ENCODE results near the gene EVI5L. TPM values are rescaled to one million over a fixed set of nuclear protein-coding genes. Genes with fewer than 3 reads are reported as not detected.

The EVI5L gene
- total RNA-seq, 4 donors from 2014 or later: 17.5 to 24.6 (median 20.4) TPM

DNA sequence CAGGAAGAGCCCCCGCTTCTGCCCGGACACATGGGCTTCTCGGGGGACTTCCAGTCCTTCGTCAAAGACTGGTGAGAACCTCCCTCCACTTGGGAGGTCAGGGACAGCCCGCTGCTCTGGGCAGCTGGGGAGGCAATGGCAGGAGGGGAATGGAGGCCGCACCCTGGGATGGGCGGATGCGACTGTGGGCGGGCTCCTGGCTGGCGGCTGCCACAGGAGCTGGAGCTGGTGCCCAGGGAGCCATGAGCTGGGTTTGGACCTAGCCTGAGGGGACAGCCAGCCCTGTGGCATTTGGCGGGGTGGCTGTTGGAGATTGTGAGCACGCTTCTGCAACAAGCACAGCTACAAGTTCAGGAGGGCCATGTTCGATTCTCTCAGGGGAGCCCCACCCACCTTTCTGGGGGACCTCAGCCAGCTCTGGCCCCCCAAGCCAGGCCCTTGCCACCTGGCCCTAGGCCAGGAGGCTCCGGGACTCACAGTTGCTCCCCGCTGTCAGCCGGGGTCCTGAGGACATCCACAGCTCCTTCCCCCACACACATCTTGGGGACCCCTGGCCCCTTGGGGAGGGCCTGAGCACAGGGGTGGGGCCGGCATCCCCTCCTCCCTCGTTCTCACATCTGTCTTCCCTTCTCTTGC lies 81.6 kb downstream of the EVI5L start:
- Histone ChIP-seq H3K4me3 (no peak overlapping the region), H3K4me1 (peaks cover 4 to 22% of the 10 kb centered on the region in 2 donors), H3K27me3 (peaks cover 20 to 22% (median 20%) of the 10 kb centered on the region in 3 donors), H3K36me3 (peaks cover 0 to 38% of the 10 kb centered on the region in 2 donors), H3K9me3 (no peaks in the 10 kb centered on the region), H3K27ac (no peak overlapping the region)
- in situ Hi-C loops (cut with MboI; ENCODE audit: low sequenced_read_pairs in 4 of 4) (no loop called here), intact Hi-C loops (cut with DNase I; ENCODE audit: low total_unique reads) (no loop called here)
- DNase-seq (no peak), ATAC-seq (no peak)
- no peak for TF ChIP-seq POLR2A (IDR thresholded peaks at IDR 0.05)
- TF ChIP-seq CTCF (IDR thresholded peaks at IDR 0.05 in 4 of 5, conservative IDR thresholded peaks at IDR 0.05 in 1 of 5): no peak

- no peak overlapping the region for H3K27ac ChIP-seq
- H3K4me3 ChIP-seq: no peak overlapping the region
- ATAC-seq (no peak), DNase-seq (no peak)
- peaks cover 24 to 27% (median 26%) of the 10 kb centered on the region in 3 donors for H3K27me3 ChIP-seq
- no peaks in the 10 kb centered on the region for H3K9me3 ChIP-seq
- H3K36me3 ChIP-seq: peaks cover 0 to 38% of the 10 kb centered on the region in 2 donors
- no peak for TF ChIP-seq POLR2A (IDR thresholded peaks at IDR 0.05)
- peaks cover 5 to 19% of the 10 kb centered on the region in 2 donors for H3K4me1 ChIP-seq
- in situ Hi-C loops (cut with MboI; ENCODE audit: low sequenced_read_pairs in 4 of 4): no loop called here
- intact Hi-C loops (cut with DNase I; ENCODE audit: low total_unique reads): no loop called here
Observed at GRCh38 chr19:7912144-7912696, 82.2 kb downstream of the EVI5L start.

- intact Hi-C loops (cut with DNase I; ENCODE audit: low total_unique reads) (no loop called here), in situ Hi-C loops (cut with MboI; ENCODE audit: low sequenced_read_pairs in 4 of 4) (no loop called here)
- Histone ChIP-seq H3K36me3 (peaks cover 0 to 38% of the 10 kb centered on the region in 2 donors), H3K27ac (no peak overlapping the region), H3K9me3 (no peaks in the 10 kb centered on the region), H3K4me1 (peaks cover 7 to 16% of the 10 kb centered on the region in 2 donors), H3K4me3 (no peak overlapping the region), H3K27me3 (peaks cover 28 to 34% (median 33%) of the 10 kb centered on the region in 3 donors)
- no peak for ATAC-seq
- TF ChIP-seq POLR2A (IDR thresholded peaks at IDR 0.05) (no peak), CTCF (IDR thresholded peaks at IDR 0.05 in 4 of 5, conservative IDR thresholded peaks at IDR 0.05 in 1 of 5) (no peak)
- DNase-seq: no peak
Observed at GRCh38 chr19:7912697-7913564, 82.9 kb downstream of the EVI5L start.

- no peak for DNase-seq
- Histone ChIP-seq H3K27ac (no peak overlapping the region), H3K9me3 (no peaks in the 10 kb centered on the region), H3K27me3 (peaks cover 36 to 41% (median 40%) of the 10 kb centered on the region in 3 donors), H3K36me3 (peaks cover 0 to 38% of the 10 kb centered on the region in 2 donors), H3K4me3 (no peak overlapping the region), H3K4me1 (peaks cover 7 to 20% of the 10 kb centered on the region in 2 donors)
- ATAC-seq: no peak
- in situ Hi-C loops (cut with MboI; ENCODE audit: low sequenced_read_pairs in 4 of 4) (no loop called here), intact Hi-C loops (cut with DNase I; ENCODE audit: low total_unique reads) (no loop called here)
- TF ChIP-seq CTCF (IDR thresholded peaks at IDR 0.05 in 4 of 5, conservative IDR thresholded peaks at IDR 0.05 in 1 of 5) (no peak), POLR2A (IDR thresholded peaks at IDR 0.05) (no peak)
Observed at GRCh38 chr19:7913652-7914051, 83.6 kb downstream of the EVI5L start.

GRCh38 chr19:7914099-7914498 lies 84.1 kb downstream of the EVI5L start:
- H3K27me3 ChIP-seq: peaks cover 40 to 45% (median 43%) of the 10 kb centered on the region in 3 donors
- no peak overlapping the region for H3K27ac ChIP-seq
- no peaks in the 10 kb centered on the region for H3K9me3 ChIP-seq
- ATAC-seq (no peak), DNase-seq (no peak)
- in situ Hi-C loops (cut with MboI; ENCODE audit: low sequenced_read_pairs in 4 of 4) (no loop called here), intact Hi-C loops (cut with DNase I; ENCODE audit: low total_unique reads) (no loop called here)
- H3K4me1 ChIP-seq: peaks cover 7 to 20% of the 10 kb centered on the region in 2 donors
- TF ChIP-seq POLR2A (IDR thresholded peaks at IDR 0.05) (no peak), CTCF (IDR thresholded peaks at IDR 0.05 in 4 of 5, conservative IDR thresholded peaks at IDR 0.05 in 1 of 5) (no peak)
- H3K4me3 ChIP-seq: no peak overlapping the region
- peaks cover 0 to 38% of the 10 kb centered on the region in 2 donors for H3K36me3 ChIP-seq
